ENCODE results near the gene DIPK1C.

DIPK1C gene

DNA sequence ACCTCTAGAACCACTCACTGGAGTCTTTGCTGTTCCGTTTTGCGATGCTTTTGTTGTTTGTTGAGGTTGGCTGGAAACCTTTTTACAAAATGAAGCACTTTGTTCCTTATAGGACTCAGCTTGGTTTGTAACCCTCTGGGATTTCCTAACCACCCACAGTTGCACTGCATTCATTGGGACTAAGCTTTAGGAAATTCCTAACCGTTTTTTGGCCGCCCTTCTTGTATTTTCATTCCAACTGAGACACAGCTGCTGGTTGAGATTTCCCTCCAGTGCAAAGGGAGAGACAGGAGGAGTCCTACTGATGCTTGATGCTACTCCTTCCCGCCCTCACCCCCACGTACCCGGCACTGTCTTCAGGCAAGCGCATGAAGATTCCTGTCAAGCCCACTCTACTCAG, 6.1 kb upstream of the DIPK1C start:
- WGBS (ENCODE audit: extremely low coverage, insufficient coverage, insufficient read length), result no CpG with 5 or more reads among the region's 8 CpGs

DNA sequence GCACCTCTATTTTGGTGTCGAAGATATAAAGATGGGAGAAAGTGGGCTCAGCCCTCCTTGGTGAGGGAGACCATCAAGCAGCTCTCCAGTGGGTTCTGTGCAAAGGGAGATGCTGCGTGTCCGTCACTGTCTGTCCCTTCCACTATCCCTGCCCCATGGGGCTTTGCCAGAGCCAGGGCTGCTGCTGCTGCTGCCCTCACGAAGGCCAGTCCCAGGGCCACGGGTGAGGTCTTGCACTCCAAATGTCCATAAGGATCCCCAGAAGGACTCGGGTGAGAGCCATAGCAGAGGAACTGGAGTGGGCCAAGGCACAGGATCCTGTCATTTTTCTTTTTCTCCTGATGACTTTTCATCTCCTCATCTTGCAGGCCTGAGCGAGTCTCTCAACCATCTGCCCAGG, 3.7 kb upstream of the DIPK1C start:
- H3K4me3 ChIP-seq (ENCODE audit: low read depth, low read length), result no peak overlapping the region

More for the DNA sequence above, 6.1 kb upstream of the DIPK1C start:
- Histone ChIP-seq H4K91ac (ENCODE audit: low read depth, low read length) (no peak overlapping the region), H3K4ac (ENCODE audit: low read depth, low read length) (no peak overlapping the region), H3K9ac (ENCODE audit: low read length) (no peak overlapping the region), H2BK120ac (ENCODE audit: insufficient read depth, low read length, poor library complexity) (no peak overlapping the region), H3K79me1 (ENCODE audit: low read length) (no peaks in the 10 kb centered on the region), H3K23ac (ENCODE audit: low read length) (no peak overlapping the region), H2BK5ac (ENCODE audit: low read depth, low read length, poor library complexity) (no peak overlapping the region), H3K9me3 (ENCODE audit: insufficient read depth, low read depth, low read length) (no peaks in the 10 kb centered on the region), H3K79me2 (ENCODE audit: control insufficient read depth, insufficient read depth, low read length, poor library complexity) (no peaks in the 10 kb centered on the region), H3K4me3 (ENCODE audit: low read depth, low read length) (no peak overlapping the region), H2BK12ac (ENCODE audit: low read length) (no peak overlapping the region), H3K14ac (ENCODE audit: low read length) (no peak overlapping the region), H3K18ac (ENCODE audit: low read length) (no peak overlapping the region), H3K27ac (ENCODE audit: low read depth, low read length) (no peak overlapping the region), H2AFZ (ENCODE audit: insufficient read depth, low read length, poor library complexity) (no peak overlapping the region), H4K8ac (ENCODE audit: low read depth, low read length) (no peak overlapping the region), H2AK5ac (ENCODE audit: low read length) (no peak overlapping the region), H3K4me2 (ENCODE audit: low read length) (no peak overlapping the region), H3K4me1 (ENCODE audit: control insufficient read depth in 1 of 2, insufficient read depth in 2 of 2, low read length in 2 of 2) (peaks cover 0 to 2% of the 10 kb centered on the region in 2 experiments), H4K12ac (ENCODE audit: low read depth, low read length) (no peak overlapping the region), H3K36me3 (ENCODE audit: control insufficient read depth in 1 of 2, insufficient read depth in 2 of 2, low read length in 2 of 2) (no peaks in the 10 kb centered on the region), H3K27me3 (ENCODE audit: insufficient read depth, low read length) (peaks cover 8% of the 10 kb centered on the region)
- no peak for DNase-seq

DNA sequence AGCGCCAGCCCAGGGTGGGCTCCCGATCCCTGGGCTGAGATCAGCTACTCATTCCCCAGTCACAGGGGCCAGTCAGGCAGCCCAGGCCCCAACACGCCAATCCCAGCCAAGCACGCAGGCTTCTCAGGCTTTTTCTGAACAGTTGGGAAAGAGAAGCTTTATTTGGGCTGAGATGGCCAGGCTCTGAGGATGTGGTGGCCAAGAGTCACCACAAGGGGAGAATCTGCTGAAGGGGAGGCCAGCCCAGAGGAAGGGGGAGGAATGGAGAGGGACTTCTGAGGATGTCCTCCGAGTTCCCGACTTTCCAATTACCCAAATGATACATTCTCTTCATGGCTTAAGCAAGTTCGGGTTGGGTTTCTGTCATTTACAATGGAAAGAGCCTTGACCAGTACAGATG, 2.8 kb upstream of the DIPK1C start:
- no peak overlapping the region for H3K27ac ChIP-seq (ENCODE audit: low read depth, low read length)
- DNase-seq, result no peak
- H3K4me2 ChIP-seq (ENCODE audit: low read length), result no peak overlapping the region
- no peak overlapping the region for H3K4me3 ChIP-seq (ENCODE audit: low read depth, low read length)
- H3K27me3 ChIP-seq (ENCODE audit: insufficient read depth, low read length), result peaks cover 30% of the 10 kb centered on the region
- no peak overlapping the region for H3K4ac ChIP-seq (ENCODE audit: low read depth, low read length)
- H3K79me2 ChIP-seq (ENCODE audit: control insufficient read depth, insufficient read depth, low read length, poor library complexity), result no peaks in the 10 kb centered on the region
- H4K91ac ChIP-seq (ENCODE audit: low read depth, low read length), result no peak overlapping the region
- no CpG with 5 or more reads among the region's 7 CpGs for WGBS (ENCODE audit: extremely low coverage, insufficient coverage, insufficient read length)
- no peaks in the 10 kb centered on the region for H3K9me3 ChIP-seq (ENCODE audit: insufficient read depth, low read depth, low read length)
- peaks cover 6% of the 10 kb centered on the region in 2 experiments for H3K4me1 ChIP-seq (ENCODE audit: control insufficient read depth in 1 of 2, insufficient read depth in 2 of 2, low read length in 2 of 2)
- no peak overlapping the region for H2BK12ac ChIP-seq (ENCODE audit: low read length)
- no peaks in the 10 kb centered on the region for H3K36me3 ChIP-seq (ENCODE audit: control insufficient read depth in 1 of 2, insufficient read depth in 2 of 2, low read length in 2 of 2)
- no peaks in the 10 kb centered on the region for H3K79me1 ChIP-seq (ENCODE audit: low read length)
- H4K12ac ChIP-seq (ENCODE audit: low read depth, low read length), result no peak overlapping the region
- no peak overlapping the region for H3K23ac ChIP-seq (ENCODE audit: low read length)
- no peak overlapping the region for H4K8ac ChIP-seq (ENCODE audit: low read depth, low read length)
- no peak overlapping the region for H2AFZ ChIP-seq (ENCODE audit: insufficient read depth, low read length, poor library complexity)
- H3K9ac ChIP-seq (ENCODE audit: low read length), result no peak overlapping the region
- no peak overlapping the region for H2BK120ac ChIP-seq (ENCODE audit: insufficient read depth, low read length, poor library complexity)
- no peak overlapping the region for H3K14ac ChIP-seq (ENCODE audit: low read length)
- H2AK5ac ChIP-seq (ENCODE audit: low read length), result no peak overlapping the region
- no peak overlapping the region for H2BK5ac ChIP-seq (ENCODE audit: low read depth, low read length, poor library complexity)
- H3K18ac ChIP-seq (ENCODE audit: low read length), result no peak overlapping the region

More for the DNA sequence above, 3.7 kb upstream of the DIPK1C start:
- Histone ChIP-seq H3K4me2 (ENCODE audit: low read length) (no peak overlapping the region), H3K4me1 (ENCODE audit: control insufficient read depth in 1 of 2, insufficient read depth in 2 of 2, low read length in 2 of 2) (peaks cover 6% of the 10 kb centered on the region in 2 experiments), H3K9ac (ENCODE audit: low read length) (no peak overlapping the region), H3K36me3 (ENCODE audit: control insufficient read depth in 1 of 2, insufficient read depth in 2 of 2, low read length in 2 of 2) (no peaks in the 10 kb centered on the region), H4K8ac (ENCODE audit: low read depth, low read length) (no peak overlapping the region), H2AFZ (ENCODE audit: insufficient read depth, low read length, poor library complexity) (no peak overlapping the region), H2BK5ac (ENCODE audit: low read depth, low read length, poor library complexity) (no peak overlapping the region), H3K23ac (ENCODE audit: low read length) (no peak overlapping the region), H3K18ac (ENCODE audit: low read length) (no peak overlapping the region), H3K14ac (ENCODE audit: low read length) (no peak overlapping the region), H2BK12ac (ENCODE audit: low read length) (no peak overlapping the region), H4K12ac (ENCODE audit: low read depth, low read length) (no peak overlapping the region), H3K27ac (ENCODE audit: low read depth, low read length) (no peak overlapping the region), H3K79me1 (ENCODE audit: low read length) (no peaks in the 10 kb centered on the region), H2BK120ac (ENCODE audit: insufficient read depth, low read length, poor library complexity) (no peak overlapping the region), H3K4ac (ENCODE audit: low read depth, low read length) (no peak overlapping the region), H3K79me2 (ENCODE audit: control insufficient read depth, insufficient read depth, low read length, poor library complexity) (no peaks in the 10 kb centered on the region), H3K27me3 (ENCODE audit: insufficient read depth, low read length) (peaks cover 30% of the 10 kb centered on the region), H3K9me3 (ENCODE audit: insufficient read depth, low read depth, low read length) (no peaks in the 10 kb centered on the region), H4K91ac (ENCODE audit: low read depth, low read length) (no peak overlapping the region), H2AK5ac (ENCODE audit: low read length) (no peak overlapping the region)
- DNase-seq, result no peak
- WGBS (ENCODE audit: extremely low coverage, insufficient coverage, insufficient read length), result no CpG with 5 or more reads among the region's 7 CpGs

DNA sequence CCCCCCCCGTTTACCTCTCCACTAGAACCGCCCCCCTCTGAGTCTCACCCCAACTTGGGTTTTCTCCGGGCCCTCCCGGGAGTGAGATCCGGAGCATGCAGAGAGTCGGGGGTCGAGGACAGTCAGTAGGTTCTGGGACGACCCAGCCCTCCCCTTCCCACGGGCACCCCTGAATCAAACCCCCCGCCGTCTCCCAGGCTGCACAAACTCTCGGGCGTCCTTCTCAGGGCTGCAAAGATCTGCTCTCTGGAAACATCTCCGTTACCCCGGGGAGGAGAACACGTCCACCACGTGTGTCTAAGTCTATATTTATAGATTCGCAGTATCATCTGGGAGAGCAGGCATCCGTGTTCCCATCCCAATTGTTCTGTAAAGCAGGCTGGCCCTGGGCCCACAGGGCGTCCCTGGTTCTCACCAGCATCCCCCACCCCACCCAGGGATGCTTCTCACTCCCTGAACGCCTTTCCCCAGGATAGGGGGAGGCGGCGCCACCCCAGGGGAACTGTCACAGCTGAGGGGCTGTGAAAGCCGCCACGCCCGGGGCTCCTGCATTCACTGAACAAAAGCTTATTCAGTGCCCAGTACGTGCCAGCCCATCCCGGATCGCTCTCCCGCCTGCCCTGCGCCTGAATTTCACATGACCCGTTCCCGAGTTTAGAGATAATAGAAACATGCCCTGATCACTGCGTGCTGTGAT, 765 bp upstream of the DIPK1C start:
- Histone ChIP-seq H3K9ac (ENCODE audit: low read length) (no peak overlapping the region), H2BK5ac (ENCODE audit: low read depth, low read length, poor library complexity) (no peak overlapping the region), H3K18ac (ENCODE audit: low read length) (no peak overlapping the region), H3K9me3 (ENCODE audit: insufficient read depth, low read depth, low read length) (no peaks in the 10 kb centered on the region), H3K23ac (ENCODE audit: low read length) (no peak overlapping the region), H2BK12ac (ENCODE audit: low read length) (no peak overlapping the region), H3K4me2 (ENCODE audit: low read length) (no peak overlapping the region), H3K14ac (ENCODE audit: low read length) (no peak overlapping the region), H2AFZ (ENCODE audit: insufficient read depth, low read length, poor library complexity) (no peak overlapping the region), H3K4me3 (ENCODE audit: low read depth, low read length) (no peak overlapping the region), H3K27me3 (ENCODE audit: insufficient read depth, low read length) (peaks cover 33% of the 10 kb centered on the region), H4K8ac (ENCODE audit: low read depth, low read length) (no peak overlapping the region), H4K91ac (ENCODE audit: low read depth, low read length) (no peak overlapping the region), H3K4me1 (ENCODE audit: control insufficient read depth in 1 of 2, insufficient read depth in 2 of 2, low read length in 2 of 2) (peaks cover 6% of the 10 kb centered on the region in 2 experiments), H4K12ac (ENCODE audit: low read depth, low read length) (no peak overlapping the region), H3K27ac (ENCODE audit: low read depth, low read length) (no peak overlapping the region), H2AK5ac (ENCODE audit: low read length) (no peak overlapping the region), H3K79me1 (ENCODE audit: low read length) (no peaks in the 10 kb centered on the region), H2BK120ac (ENCODE audit: insufficient read depth, low read length, poor library complexity) (no peak overlapping the region), H3K36me3 (ENCODE audit: control insufficient read depth in 1 of 2, insufficient read depth in 2 of 2, low read length in 2 of 2) (no peaks in the 10 kb centered on the region), H3K4ac (ENCODE audit: low read depth, low read length) (no peak overlapping the region), H3K79me2 (ENCODE audit: control insufficient read depth, insufficient read depth, low read length, poor library complexity) (no peaks in the 10 kb centered on the region)
- no CpG with 5 or more reads among the region's 34 CpGs for WGBS (ENCODE audit: extremely low coverage, insufficient coverage, insufficient read length)
- no peak for DNase-seq

All from trophoblast cell (in vitro differentiated cells and primary cell).